Bronchial epithelial cell (primary cell): ENCODE results near the gene CDKL4. TPM values are rescaled to one million over a fixed set of nuclear protein-coding genes. Genes with fewer than 3 reads are reported as not detected.
A peak's percentile ranks its signal among the peaks of the same experiment; 100 is the strongest.

Source experiments
- DNase-seq: peaks from one replicate; pipeline ENCODE4 v3.0.0-alpha.2; 2010; ENCODE audit warnings: low read depth
- FAIRE-seq: peaks from 2 replicates; lab custom pipeline; 2011; peaks lifted over from hg19 to GRCh38; lab: Jason Lieb, UNC
- H3K27me3 ChIP-seq: 2 replicates; pipeline ENCODE4 v1.5.1; 2011; ENCODE audit warnings: low read length; ENCODE audit not compliant: control insufficient read depth, insufficient read depth
- H3K36me3 ChIP-seq: 2 replicates; pipeline ENCODE4 v1.5.1; 2011; ENCODE audit warnings: low read length; ENCODE audit not compliant: control insufficient read depth, insufficient read depth
- H3K4me3 ChIP-seq: 2 replicates; pipeline ENCODE4 v1.5.1; 2011; ENCODE audit warnings: mild to moderate bottlenecking, low read depth, low read length, control low read depth
- total RNA-seq: library from RNA; depleted of rRNA; stranded (reverse); fragments of >200 nt; gene quantifications from 2 replicates; pipeline ENCODE4 v1.2.1, GENCODE V29; 2014
- TF ChIP-seq, protein P1 (sequence below): IDR thresholded peaks from 2 replicates; pipeline ENCODE4 v1.5.1; 2011; ENCODE audit warnings: mild to moderate bottlenecking, moderate library complexity, low read length, control low read depth, inconsistent platforms; ENCODE audit not compliant: insufficient read depth, severe bottlenecking

CDKL4 gene
- total RNA-seq, 1 donor from 2014 or later, result 0.26 TPM

DNA sequence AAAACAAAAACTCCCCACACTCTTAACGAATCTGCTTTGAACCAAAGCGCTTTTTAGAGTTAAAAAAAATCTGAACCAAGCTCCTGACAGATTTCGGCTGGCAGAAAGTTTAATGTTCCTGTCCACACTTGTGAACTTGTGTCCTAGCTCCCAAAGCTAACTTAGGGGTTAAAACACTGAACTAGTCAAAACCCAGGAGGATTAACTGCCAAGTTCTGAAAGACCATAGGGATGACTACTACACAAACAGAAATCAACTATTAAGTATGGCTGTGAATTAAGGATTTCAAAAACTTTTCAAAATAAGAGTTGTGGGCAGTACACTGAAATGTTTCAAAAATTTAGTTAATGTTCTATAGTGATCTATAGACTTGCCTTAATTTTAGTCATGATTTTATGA lies 26.2 kb upstream of the CDKL4 start:
- Histone ChIP-seq H3K36me3 (peaks cover 2% of the 10 kb centered on the region), H3K27me3 (no peaks in the 10 kb centered on the region), H3K4me3 (no peak overlapping the region)
- DNase-seq, result no peak
- TF ChIP-seq, protein P1, sequence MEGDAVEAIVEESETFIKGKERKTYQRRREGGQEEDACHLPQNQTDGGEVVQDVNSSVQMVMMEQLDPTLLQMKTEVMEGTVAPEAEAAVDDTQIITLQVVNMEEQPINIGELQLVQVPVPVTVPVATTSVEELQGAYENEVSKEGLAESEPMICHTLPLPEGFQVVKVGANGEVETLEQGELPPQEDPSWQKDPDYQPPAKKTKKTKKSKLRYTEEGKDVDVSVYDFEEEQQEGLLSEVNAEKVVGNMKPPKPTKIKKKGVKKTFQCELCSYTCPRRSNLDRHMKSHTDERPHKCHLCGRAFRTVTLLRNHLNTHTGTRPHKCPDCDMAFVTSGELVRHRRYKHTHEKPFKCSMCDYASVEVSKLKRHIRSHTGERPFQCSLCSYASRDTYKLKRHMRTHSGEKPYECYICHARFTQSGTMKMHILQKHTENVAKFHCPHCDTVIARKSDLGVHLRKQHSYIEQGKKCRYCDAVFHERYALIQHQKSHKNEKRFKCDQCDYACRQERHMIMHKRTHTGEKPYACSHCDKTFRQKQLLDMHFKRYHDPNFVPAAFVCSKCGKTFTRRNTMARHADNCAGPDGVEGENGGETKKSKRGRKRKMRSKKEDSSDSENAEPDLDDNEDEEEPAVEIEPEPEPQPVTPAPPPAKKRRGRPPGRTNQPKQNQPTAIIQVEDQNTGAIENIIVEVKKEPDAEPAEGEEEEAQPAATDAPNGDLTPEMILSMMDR, result no peak
- no peak for FAIRE-seq

DNA sequence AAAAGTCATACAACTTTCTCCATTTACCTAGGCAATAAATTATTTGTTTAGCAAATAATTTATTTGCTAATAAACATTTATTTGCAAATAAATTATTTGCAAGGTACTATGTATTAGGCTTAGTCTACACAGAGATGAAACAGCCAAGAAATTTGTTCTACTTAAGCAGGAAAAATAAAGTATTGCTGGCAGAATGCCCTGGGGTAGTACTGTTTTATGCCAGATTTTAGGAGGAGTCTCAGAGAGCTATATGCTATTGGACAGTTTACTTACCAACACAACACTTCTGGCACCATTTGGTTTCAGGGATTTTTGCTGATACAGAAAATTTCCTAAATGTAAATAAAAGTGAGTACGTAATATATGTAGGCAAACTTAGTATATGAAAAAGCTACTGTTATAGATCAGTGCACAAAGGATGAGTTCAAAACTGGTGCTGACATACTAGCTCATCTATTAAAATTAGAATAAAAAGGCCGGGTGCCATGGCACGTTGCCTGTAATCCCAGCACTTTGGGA lies 23.2 kb upstream of the CDKL4 start:
- no peak overlapping the region for H3K4me3 ChIP-seq
- peaks cover 3% of the 10 kb centered on the region for H3K36me3 ChIP-seq
- DNase-seq (no peak), FAIRE-seq (no peak)
- TF ChIP-seq, protein P1, result no peak
- H3K27me3 ChIP-seq, result no peaks in the 10 kb centered on the region

DNA sequence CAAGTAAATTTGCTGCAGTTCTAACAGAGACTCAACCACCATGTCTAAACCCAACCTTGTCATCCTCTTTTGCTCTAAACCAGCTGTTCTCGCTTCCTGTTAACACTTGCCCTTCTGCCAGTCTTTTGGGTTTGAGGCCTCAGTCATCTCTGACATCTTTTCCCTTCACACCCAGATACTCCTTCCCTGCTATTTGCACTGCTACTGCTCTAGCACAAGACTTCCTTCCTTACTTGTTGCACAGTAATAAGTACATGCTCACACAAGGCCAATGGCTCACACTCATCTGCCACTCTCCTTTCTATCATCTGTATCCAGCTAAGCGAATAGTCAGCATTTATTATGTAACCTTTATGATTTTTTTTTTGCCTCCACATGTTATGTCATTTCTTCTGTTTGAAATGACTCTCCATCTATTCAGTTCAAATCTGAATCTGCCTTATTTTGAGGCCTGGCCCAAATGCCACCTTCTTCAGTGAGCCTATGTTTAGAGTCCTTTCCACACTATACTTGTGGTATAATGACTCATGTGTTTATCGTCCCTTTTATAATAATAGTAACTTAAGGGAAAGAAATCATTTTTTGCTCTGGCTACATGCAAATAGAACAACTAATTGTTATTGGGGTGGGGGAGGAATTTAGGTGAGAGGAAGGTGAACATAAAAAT lies 22.5 kb upstream of the CDKL4 start:
- DNase-seq (peak; percentile 27), FAIRE-seq (no peak)
- TF ChIP-seq, protein P1, result no peak
- peaks cover 3% of the 10 kb centered on the region for H3K36me3 ChIP-seq
- no peak overlapping the region for H3K4me3 ChIP-seq
- H3K27me3 ChIP-seq, result no peaks in the 10 kb centered on the region

DNA sequence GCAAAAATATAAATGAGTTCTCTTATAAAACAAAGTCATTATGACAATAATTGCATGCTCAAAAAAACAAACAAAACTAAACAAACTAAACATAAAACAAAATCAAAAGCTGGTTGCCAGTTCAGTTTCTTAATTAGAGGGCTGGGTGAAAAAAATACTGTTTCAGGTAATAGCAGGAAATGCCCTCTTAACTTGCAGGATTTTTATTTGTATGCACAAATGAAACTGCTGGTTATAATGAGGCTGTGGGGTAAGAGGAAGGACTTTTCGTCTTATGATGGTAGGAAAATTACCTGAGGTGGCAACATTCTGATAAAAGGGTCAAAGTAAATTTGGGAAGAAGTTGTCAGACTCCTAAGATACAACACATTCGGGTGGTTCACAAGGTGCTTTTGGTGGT lies 21.5 kb upstream of the CDKL4 start:
- Histone ChIP-seq H3K36me3 (peaks cover 7% of the 10 kb centered on the region), H3K27me3 (no peaks in the 10 kb centered on the region), H3K4me3 (no peak overlapping the region)
- TF ChIP-seq, protein P1, result no peak
- FAIRE-seq, result no peak
- no peak for DNase-seq

DNA sequence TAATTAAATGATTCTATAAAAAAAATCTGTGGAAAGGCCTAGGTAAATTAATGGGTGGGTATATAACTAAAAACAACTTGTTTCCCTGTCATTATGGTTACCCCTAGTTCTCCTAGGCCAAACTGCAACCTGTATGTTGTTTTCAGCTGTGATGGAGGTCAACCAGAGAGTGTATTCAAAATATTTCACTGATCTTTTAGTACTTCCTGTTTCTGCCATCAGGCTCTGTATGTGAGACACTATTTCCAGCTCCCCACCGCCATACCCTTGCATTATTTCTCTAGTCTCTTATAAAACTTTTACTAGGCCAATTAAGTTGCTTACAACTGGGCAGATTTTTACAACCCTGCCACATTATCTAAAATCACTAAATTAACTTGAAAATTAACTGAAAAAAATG lies 21.0 kb upstream of the CDKL4 start:
- Histone ChIP-seq H3K4me3 (no peak overlapping the region), H3K27me3 (no peaks in the 10 kb centered on the region), H3K36me3 (peaks cover 8% of the 10 kb centered on the region)
- no peak for DNase-seq
- no peak for FAIRE-seq
- TF ChIP-seq, protein P1, result no peak
